ENCODE results near the gene UBIAD1.
"Not testable (repeated sequence)": the region's sequence is repeated elsewhere in the genome, so short reads cannot be mapped to it uniquely, and the experiment has no call there.

Gene UBIAD1

GRCh38 chr1:11272832-11273594 lies at the start of gene UBIAD1:
Gene UBIAD1 (plus strand): TSS chr1:11273198. CDS start chr1:11273532, 334 bp downstream.
- no peak for FAIRE-seq

GRCh38 chr1:11227106-11228077 lies 45.6 kb upstream of the UBIAD1 start:
- FAIRE-seq, result no peak

- no peak for FAIRE-seq
These were observed 43.8 kb upstream of the UBIAD1 start for GRCh38 chr1:11229203-11229602.

- FAIRE-seq, result no peak
These were observed 39.8 kb upstream of the UBIAD1 start for GRCh38 chr1:11233208-11233607.

- no peak for FAIRE-seq
These were observed 35.6 kb upstream of the UBIAD1 start for GRCh38 chr1:11237356-11237755.

- no peak for FAIRE-seq
These were observed 34.7 kb upstream of the UBIAD1 start for GRCh38 chr1:11238311-11238710.

- no peak for FAIRE-seq
These were observed 27.8 kb upstream of the UBIAD1 start for GRCh38 chr1:11245248-11245647.

GRCh38 chr1:11245904-11246719 lies 26.9 kb upstream of the UBIAD1 start:
- no peak for FAIRE-seq

- no peak for FAIRE-seq
These were observed 24.8 kb upstream of the UBIAD1 start for GRCh38 chr1:11248169-11248568.

- no peak for FAIRE-seq
These were observed 20.5 kb upstream of the UBIAD1 start for GRCh38 chr1:11252538-11252937.

- FAIRE-seq, result no peak
These were observed 19.8 kb upstream of the UBIAD1 start for GRCh38 chr1:11253226-11253625.

GRCh38 chr1:11256299-11256698 lies 16.7 kb upstream of the UBIAD1 start:
- FAIRE-seq, result no peak

- FAIRE-seq, result peak; percentile 98
These were observed 10.6 kb upstream of the UBIAD1 start, which contains the start of gene MTOR for GRCh38 chr1:11262171-11263049. Gene MTOR (minus strand): TSS chr1:11262551. CDS start chr1:11259409, 3,142 bp downstream.

- FAIRE-seq, result no peak
These were observed 6.5 kb upstream of the UBIAD1 start for GRCh38 chr1:11266268-11267074.

GRCh38 chr1:11267350-11268337 lies 5.4 kb upstream of the UBIAD1 start:
- not testable (repeated sequence) for FAIRE-seq

- no peak for FAIRE-seq
These were observed 510 bp upstream of the UBIAD1 start for GRCh38 chr1:11272544-11272831.

- FAIRE-seq, result no peak
These were observed 717 bp downstream of the UBIAD1 start for GRCh38 chr1:11273595-11274234.

GRCh38 chr1:11279152-11279551 lies 6.2 kb downstream of the UBIAD1 start:
- FAIRE-seq, result no peak

GRCh38 chr1:11279630-11280029 lies 6.6 kb downstream of the UBIAD1 start:
- FAIRE-seq, result no peak

All from islet of Langerhans (tissue), 1 donor.